HepG2 (cell line): ENCODE data around the gene DNAJB6. TPM values are rescaled to one million over a fixed set of nuclear protein-coding genes. Genes with fewer than 3 reads are reported as not detected.

Experiments
- CHCHD3 ChIP-seq: sonication (generic); formaldehyde crosslinking; IDR thresholded peaks from 2 replicates; pipeline ENCODE4 v1.8.0; 2022; ENCODE audit warnings: mild to moderate bottlenecking, missing genetic modification reagents, moderate library complexity
- CHD4 ChIP-seq: fragments of 200-600 bp; sonication (generic); IDR thresholded peaks from 2 replicates; pipeline ENCODE4 v1.7.0; 2017; ENCODE audit warnings: mild to moderate bottlenecking, low read length, borderline replicate concordance
- CREB1 ChIP-seq, 2 experiments: fragments of 450-650 bp in 1 of 2; IDR thresholded peaks; 2 replicates each; pipeline ENCODE4 v1.6.1; 2016 to 2017; ENCODE audit warnings: control low read depth in 1 of 2, mild to moderate bottlenecking in 1 of 2, missing compliant biosample characterization in 1 of 2, missing genetic modification characterization in 1 of 2
- ELF1 ChIP-seq: sonication (generic); formaldehyde crosslinking; IDR thresholded peaks from 2 replicates; pipeline ENCODE4 v1.4.0; 2020; ENCODE audit warnings: missing genetic modification reagents
- ERF ChIP-seq: IDR thresholded peaks from 2 replicates; pipeline ENCODE4 v1.6.1; 2018; ENCODE audit warnings: missing biosample characterization, missing genetic modification reagents
- FOSL2 ChIP-seq: sonication (generic); formaldehyde crosslinking; IDR thresholded peaks from 2 replicates; pipeline ENCODE4 v1.4.0; 2020; ENCODE audit warnings: missing genetic modification reagents
- HNF1B ChIP-seq: sonication (generic); formaldehyde crosslinking; IDR thresholded peaks from 2 replicates; pipeline ENCODE4 v1.5.1; 2020; ENCODE audit warnings: mild to moderate bottlenecking, moderate library complexity, missing genetic modification reagents
- HOXD1 ChIP-seq: sonication (generic); formaldehyde crosslinking; IDR thresholded peaks from 2 replicates; pipeline ENCODE4 v1.5.0; 2020; ENCODE audit warnings: missing genetic modification reagents
- IRF2 ChIP-seq: IDR thresholded peaks from 2 replicates; pipeline ENCODE4 v1.6.1; 2018; ENCODE audit warnings: missing genetic modification reagents, missing compliant biosample characterization
- KDM2A ChIP-seq: sonication (generic); formaldehyde crosslinking; IDR thresholded peaks from 2 replicates; pipeline ENCODE4 v1.4.0; 2020; ENCODE audit warnings: low read depth, missing genetic modification reagents, borderline replicate concordance
- KMT2A ChIP-seq: sonication (generic); formaldehyde crosslinking; IDR thresholded peaks from 2 replicates; pipeline ENCODE4 v1.4.0; 2020; ENCODE audit warnings: missing genetic modification reagents
- PHF20 ChIP-seq: sonication (generic); formaldehyde crosslinking; IDR thresholded peaks from 2 replicates; pipeline ENCODE4 v1.5.0; 2020; ENCODE audit warnings: mild to moderate bottlenecking, missing genetic modification reagents
- POLR2A ChIP-seq, 2 experiments: IDR thresholded peaks; 2 replicates each; pipeline ENCODE4 v1.6.1; 2011; ENCODE audit warnings: low read depth in 2 of 2, low read length in 2 of 2, mild to moderate bottlenecking in 1 of 2, moderate library complexity in 1 of 2; ENCODE audit not compliant: insufficient read depth in 1 of 2
- RBFOX2 ChIP-seq: fragments of 200-400 bp; formaldehyde crosslinking; IDR thresholded peaks from 2 replicates; pipeline ENCODE4 v1.6.1; 2017; ENCODE audit warnings: low read depth, mild to moderate bottlenecking, low read length
- SOX13 ChIP-seq, 3 experiments: fragments of 450-650 bp in 1 of 3; sonication (generic) in 1 of 3; formaldehyde crosslinking in 1 of 3; IDR thresholded peaks in 2 of 3; conservative IDR thresholded peaks in 1 of 3; 2 replicates each; pipeline versions ENCODE4 v1.5.0 to v1.6.1; 2016 to 2020; ENCODE audit warnings: antibody characterized with exemption in 1 of 3, mild to moderate bottlenecking in 1 of 3, missing compliant biosample characterization in 1 of 3, missing genetic modification reagents in 1 of 3, moderate library complexity in 1 of 3
- ZFX ChIP-seq: sonication (generic); formaldehyde crosslinking; IDR thresholded peaks from 2 replicates; pipeline ENCODE4 v1.4.0; 2020; ENCODE audit warnings: mild to moderate bottlenecking, low read depth, missing genetic modification reagents, moderate library complexity
- ZNF335 ChIP-seq: sonication (generic); formaldehyde crosslinking; IDR thresholded peaks from 2 replicates; pipeline ENCODE4 v1.4.0; 2020; ENCODE audit warnings: missing genetic modification reagents
- polyA plus RNA-seq, 8 experiments: library from polyadenylated mRNA; depleted of rRNA in 3 of 8; stranded (reverse) in 7 of 8; unstranded in 1 of 8; fragments of >200 nt; fragmentation: Illumina TruSeq in 4 of 8; extraction: Trizol in 4 of 8; gene quantifications; 2 replicates each; pipeline versions ENCODE4 v1.2.1 to v1.2.3, GENCODE V29; 2011 to 2016; ENCODE audit warnings: low read depth in 4 of 8, missing spikeins in 1 of 8, mixed read lengths in 1 of 8; ENCODE audit not compliant: insufficient read depth in 1 of 8
- total RNA-seq, 5 experiments: library from RNA; depleted of rRNA; stranded (reverse); fragments of >200 nt; fragmentation: Illumina TruSeq; extraction: Trizol; gene quantifications; 2 replicates each; pipeline ENCODE4 v1.2.3, GENCODE V29; 2016; ENCODE audit warnings: low read depth in 1 of 5
- TF ChIP-seq, protein P1 (sequence below): IDR thresholded peaks from 2 replicates; pipeline ENCODE4 v1.6.1; 2016; ENCODE audit warnings: missing compliant biosample characterization, missing genetic modification reagents, borderline replicate concordance
- TF ChIP-seq, protein P2 (sequence below): IDR thresholded peaks from 2 replicates; pipeline ENCODE4 v1.6.1; 2016; ENCODE audit warnings: missing compliant biosample characterization, missing genetic modification reagents, borderline replicate concordance
- TF ChIP-seq, protein P3 (sequence below): sonication (generic); formaldehyde crosslinking; IDR thresholded peaks from 2 replicates; pipeline ENCODE4 v1.4.0; 2020; ENCODE audit warnings: missing genetic modification reagents

The DNAJB6 gene
- total and polyA plus RNA-seq, 2 of the 13 experiments (the other 11 are each of a cell fraction or from before 2014, with no cell fraction given) = 29.9 to 53.9 TPM

- TF ChIP-seq ERF (CRISPR knock-in tag) = peak; percentile 53
- TF ChIP-seq KDM2A = peak; percentile 80; the same call in 1 of the 2 replicates
- TF ChIP-seq FOSL2 (CRISPR knock-in tag) = peak; percentile 50; the same call in 1 of the 2 replicates
- peak; percentile 32 to 60; a peak in 3 of 4 replicates for TF ChIP-seq POLR2A (IDR thresholded peaks at IDR 0.05; ENCODE audit: insufficient read depth in 1 of 2, low read depth in 2 of 2, low read length in 2 of 2)
- peak; percentile 34; the same call in 1 of the 2 replicates for TF ChIP-seq KMT2A (CRISPR knock-in tag)
- TF ChIP-seq, protein P1, sequence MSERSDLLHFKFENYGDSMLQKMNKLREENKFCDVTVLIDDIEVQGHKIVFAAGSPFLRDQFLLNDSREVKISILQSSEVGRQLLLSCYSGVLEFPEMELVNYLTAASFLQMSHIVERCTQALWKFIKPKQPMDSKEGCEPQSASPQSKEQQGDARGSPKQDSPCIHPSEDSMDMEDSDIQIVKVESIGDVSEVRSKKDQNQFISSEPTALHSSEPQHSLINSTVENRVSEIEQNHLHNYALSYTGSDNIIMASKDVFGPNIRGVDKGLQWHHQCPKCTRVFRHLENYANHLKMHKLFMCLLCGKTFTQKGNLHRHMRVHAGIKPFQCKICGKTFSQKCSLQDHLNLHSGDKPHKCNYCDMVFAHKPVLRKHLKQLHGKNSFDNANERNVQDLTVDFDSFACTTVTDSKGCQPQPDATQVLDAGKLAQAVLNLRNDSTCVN (CRISPR knock-in tag) = 0 out of 2 replicates have a peak, but pooled peaks have one; percentile 47
- peak; percentile 38; the same call in 1 of the 2 replicates for TF ChIP-seq CHCHD3
- TF ChIP-seq HNF1B = peak; percentile 65
- TF ChIP-seq ELF1 (CRISPR knock-in tag) = peak; percentile 93
- TF ChIP-seq CREB1 (IDR thresholded peaks at IDR 0.05) = peak; percentile 90
- peak; percentile 91 for TF ChIP-seq CREB1 (CRISPR knock-in tag; IDR thresholded peaks at IDR 0.05)
- TF ChIP-seq ZNF335 (CRISPR knock-in tag) = 0 out of 2 replicates have a peak, but pooled peaks have one; percentile 54
- TF ChIP-seq HOXD1 (CRISPR knock-in tag) = 0 out of 2 replicates have a peak, but pooled peaks have one; percentile 19
- peak; percentile 62; the same call in 1 of the 2 replicates for TF ChIP-seq PHF20
- peak; percentile 88 for TF ChIP-seq RBFOX2
- TF ChIP-seq, protein P2, sequence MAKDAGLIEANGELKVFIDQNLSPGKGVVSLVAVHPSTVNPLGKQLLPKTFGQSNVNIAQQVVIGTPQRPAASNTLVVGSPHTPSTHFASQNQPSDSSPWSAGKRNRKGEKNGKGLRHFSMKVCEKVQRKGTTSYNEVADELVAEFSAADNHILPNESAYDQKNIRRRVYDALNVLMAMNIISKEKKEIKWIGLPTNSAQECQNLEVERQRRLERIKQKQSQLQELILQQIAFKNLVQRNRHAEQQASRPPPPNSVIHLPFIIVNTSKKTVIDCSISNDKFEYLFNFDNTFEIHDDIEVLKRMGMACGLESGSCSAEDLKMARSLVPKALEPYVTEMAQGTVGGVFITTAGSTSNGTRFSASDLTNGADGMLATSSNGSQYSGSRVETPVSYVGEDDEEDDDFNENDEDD (CRISPR knock-in tag) = peak; percentile 77
- TF ChIP-seq ZFX (CRISPR knock-in tag) = peak; percentile 75; the same call in 1 of the 2 replicates
- peak; percentile 91 for TF ChIP-seq IRF2 (CRISPR knock-in tag)
- TF ChIP-seq SOX13 (IDR thresholded peaks at IDR 0.05) = no peak
- peak in 1 of 2 experiments; percentile 13; a peak in 1 of 4 replicates for TF ChIP-seq SOX13 (CRISPR knock-in tag; conservative IDR thresholded peaks at IDR 0.05 in 1 of 2, IDR thresholded peaks at IDR 0.05 in 1 of 2)
- TF ChIP-seq CHD4 = no peak
- TF ChIP-seq, protein P3, sequence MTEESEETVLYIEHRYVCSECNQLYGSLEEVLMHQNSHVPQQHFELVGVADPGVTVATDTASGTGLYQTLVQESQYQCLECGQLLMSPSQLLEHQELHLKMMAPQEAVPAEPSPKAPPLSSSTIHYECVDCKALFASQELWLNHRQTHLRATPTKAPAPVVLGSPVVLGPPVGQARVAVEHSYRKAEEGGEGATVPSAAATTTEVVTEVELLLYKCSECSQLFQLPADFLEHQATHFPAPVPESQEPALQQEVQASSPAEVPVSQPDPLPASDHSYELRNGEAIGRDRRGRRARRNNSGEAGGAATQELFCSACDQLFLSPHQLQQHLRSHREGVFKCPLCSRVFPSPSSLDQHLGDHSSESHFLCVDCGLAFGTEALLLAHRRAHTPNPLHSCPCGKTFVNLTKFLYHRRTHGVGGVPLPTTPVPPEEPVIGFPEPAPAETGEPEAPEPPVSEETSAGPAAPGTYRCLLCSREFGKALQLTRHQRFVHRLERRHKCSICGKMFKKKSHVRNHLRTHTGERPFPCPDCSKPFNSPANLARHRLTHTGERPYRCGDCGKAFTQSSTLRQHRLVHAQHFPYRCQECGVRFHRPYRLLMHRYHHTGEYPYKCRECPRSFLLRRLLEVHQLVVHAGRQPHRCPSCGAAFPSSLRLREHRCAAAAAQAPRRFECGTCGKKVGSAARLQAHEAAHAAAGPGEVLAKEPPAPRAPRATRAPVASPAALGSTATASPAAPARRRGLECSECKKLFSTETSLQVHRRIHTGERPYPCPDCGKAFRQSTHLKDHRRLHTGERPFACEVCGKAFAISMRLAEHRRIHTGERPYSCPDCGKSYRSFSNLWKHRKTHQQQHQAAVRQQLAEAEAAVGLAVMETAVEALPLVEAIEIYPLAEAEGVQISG (CRISPR knock-in tag) = peak; percentile 83
Observed at GRCh38 chr7:157336383-157337315, at the start of gene DNAJB6 (continued).
